H1 (cell line): Measurements from ENCODE around the gene MAP2K2. TPM values are rescaled to one million over a fixed set of nuclear protein-coding genes. Genes with fewer than 3 reads are reported as not detected.

Source experiments
- BRCA1 ChIP-seq: IDR thresholded peaks from 2 replicates; pipeline ENCODE4 v1.6.1; 2012; ENCODE audit warnings: low read depth, low read length, improper control_type of control experiment
- EGR1 ChIP-seq: IDR thresholded peaks from 2 replicates; pipeline ENCODE4 v1.6.1; 2011; ENCODE audit warnings: low read depth, low read length, borderline replicate concordance
- EP300 ChIP-seq, 2 experiments: IDR thresholded peaks; 1 replicate in 1 of 2; 2 replicates in 1 of 2; pipeline ENCODE4 v1.6.1; 2011 to 2012; ENCODE audit warnings: low read depth in 2 of 2, low read length in 2 of 2, mild to moderate bottlenecking in 2 of 2, borderline replicate concordance in 1 of 2, inconsistent platforms in 1 of 2, moderate library complexity in 1 of 2
- EZH2 ChIP-seq: fragments of 200-600 bp; sonication (generic); IDR thresholded peaks from 2 replicates; pipeline ENCODE4 v1.7.1; 2012; ENCODE audit warnings: low read depth, mild to moderate bottlenecking, moderate library complexity, low read length, inconsistent platforms; ENCODE audit not compliant: severe bottlenecking
- GABPA ChIP-seq: IDR thresholded peaks from 2 replicates; pipeline ENCODE4 v1.6.1; 2011; ENCODE audit warnings: mild to moderate bottlenecking, low read length, moderate library complexity, borderline replicate concordance; ENCODE audit not compliant: insufficient read depth
- KDM4A ChIP-seq: IDR thresholded peaks from one replicate; pipeline ENCODE4 v1.7.1; 2012; ENCODE audit warnings: low read depth, mild to moderate bottlenecking, moderate library complexity, low read length, inconsistent platforms; ENCODE audit not compliant: severe bottlenecking
- POU5F1 ChIP-seq: IDR thresholded peaks from 2 replicates; pipeline ENCODE4 v1.6.1; 2011; ENCODE audit warnings: low read depth, mild to moderate bottlenecking, low read length, moderate library complexity
- RNF2 ChIP-seq: fragments of 200-900, 300-1000 bp; sonication (generic); IDR thresholded peaks from 2 replicates; pipeline ENCODE4 v1.7.1; 2016; ENCODE audit warnings: borderline replicate concordance, low read depth, mild to moderate bottlenecking, antibody characterized with exemption, low read length; ENCODE audit not compliant: poor library complexity, severe bottlenecking; ENCODE audit errors: missing control alignments
- SP1 ChIP-seq: IDR thresholded peaks from 2 replicates; pipeline ENCODE4 v1.6.1; 2011; ENCODE audit warnings: low read depth, low read length
- TAF7 ChIP-seq: optimal IDR thresholded peaks from 2 replicates; pipeline ENCODE3; 2011; ENCODE audit warnings: low read depth, mild to moderate bottlenecking, inconsistent platforms, low read length, moderate library complexity, borderline replicate concordance
- polyA plus RNA-seq, 7 experiments: library from polyadenylated mRNA; depleted of rRNA in 3 of 7; stranded (reverse) in 5 of 7; unstranded in 2 of 7; fragments of >200 nt in 5 of 7; fragments of 200-250 nt in 2 of 7; gene quantifications; 1 replicate in 5 of 7; 2 replicates in 1 of 7; 4 replicates in 1 of 7; pipeline versions ENCODE4 v1.2.1 to v1.2.3, GENCODE V29; 2011 to 2013; ENCODE audit warnings: missing spikeins in 2 of 7, mixed read lengths in 2 of 7
- total RNA-seq: library from RNA; stranded (reverse); fragmentation: NEBNext Ultra II Directional; extraction: Animal tissue kit (Norgen Biotek cat#: 25700); gene quantifications from 2 replicates; pipeline ENCODE4 v1.2.1, GENCODE V29; 2021
- TF ChIP-seq, protein P1 (sequence below), 3 experiments: IDR thresholded peaks; 1 replicate in 2 of 3; 2 replicates in 1 of 3; pipeline versions ENCODE4 v1.5.1 to v1.6.1; 2011; ENCODE audit warnings: low read length in 3 of 3, mild to moderate bottlenecking in 3 of 3, inconsistent platforms in 2 of 3, low read depth in 1 of 3, moderate library complexity in 1 of 3; ENCODE audit not compliant: insufficient read depth in 1 of 3; ENCODE audit errors: control extremely low read depth in 1 of 3

The MAP2K2 gene
- total and polyA plus RNA-seq, 2 of the 8 experiments (the other 6 are each of a cell fraction or from before 2014, with no cell fraction given), result 111 to 162 TPM

DNA sequence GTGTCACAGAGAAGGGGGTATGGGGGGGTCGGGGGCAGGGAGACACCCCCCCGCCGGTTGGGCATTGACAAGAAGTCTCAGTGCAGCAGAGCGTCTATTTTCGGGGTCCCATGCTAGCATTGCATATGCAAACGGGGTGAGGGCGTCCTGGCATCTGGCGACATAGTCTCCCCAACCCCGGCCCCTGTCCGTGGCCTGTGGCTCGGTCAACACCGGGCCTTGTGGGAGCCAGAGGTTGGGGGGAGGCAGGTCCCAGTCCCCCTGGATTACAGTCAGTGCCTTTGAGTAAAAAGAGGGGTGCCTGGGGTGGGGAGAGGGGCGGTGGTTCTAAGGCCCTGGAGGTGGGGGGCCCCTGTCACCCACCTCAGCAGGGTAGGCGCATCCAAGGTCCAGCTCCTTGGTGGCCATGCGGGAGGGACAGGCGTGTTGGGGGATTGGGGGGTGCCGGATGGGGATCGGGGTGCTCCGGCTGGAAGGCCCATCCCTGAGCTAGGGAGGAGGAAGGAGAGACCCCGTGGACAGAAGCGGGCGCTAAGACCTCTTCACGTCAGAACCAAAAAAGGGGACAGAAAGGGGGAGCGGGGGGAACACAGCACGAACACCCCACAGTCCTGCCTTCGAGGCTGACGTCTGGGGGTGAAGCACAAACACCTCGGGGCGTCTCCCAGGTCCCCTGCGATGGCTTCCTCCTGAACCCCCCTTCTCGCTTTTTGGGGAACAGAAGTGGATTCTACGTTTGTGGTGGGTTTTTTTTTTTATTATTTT, 78.1 kb downstream of the MAP2K2 start (continued):
- TF ChIP-seq, protein P1, sequence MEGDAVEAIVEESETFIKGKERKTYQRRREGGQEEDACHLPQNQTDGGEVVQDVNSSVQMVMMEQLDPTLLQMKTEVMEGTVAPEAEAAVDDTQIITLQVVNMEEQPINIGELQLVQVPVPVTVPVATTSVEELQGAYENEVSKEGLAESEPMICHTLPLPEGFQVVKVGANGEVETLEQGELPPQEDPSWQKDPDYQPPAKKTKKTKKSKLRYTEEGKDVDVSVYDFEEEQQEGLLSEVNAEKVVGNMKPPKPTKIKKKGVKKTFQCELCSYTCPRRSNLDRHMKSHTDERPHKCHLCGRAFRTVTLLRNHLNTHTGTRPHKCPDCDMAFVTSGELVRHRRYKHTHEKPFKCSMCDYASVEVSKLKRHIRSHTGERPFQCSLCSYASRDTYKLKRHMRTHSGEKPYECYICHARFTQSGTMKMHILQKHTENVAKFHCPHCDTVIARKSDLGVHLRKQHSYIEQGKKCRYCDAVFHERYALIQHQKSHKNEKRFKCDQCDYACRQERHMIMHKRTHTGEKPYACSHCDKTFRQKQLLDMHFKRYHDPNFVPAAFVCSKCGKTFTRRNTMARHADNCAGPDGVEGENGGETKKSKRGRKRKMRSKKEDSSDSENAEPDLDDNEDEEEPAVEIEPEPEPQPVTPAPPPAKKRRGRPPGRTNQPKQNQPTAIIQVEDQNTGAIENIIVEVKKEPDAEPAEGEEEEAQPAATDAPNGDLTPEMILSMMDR (IDR thresholded peaks at IDR 0.05; ENCODE audit: control extremely low read depth in 1 of 3, insufficient read depth in 1 of 3, low read depth in 1 of 3, low read length in 3 of 3), result no peak
- no peak for TF ChIP-seq EGR1
- no peak for TF ChIP-seq BRCA1
- TF ChIP-seq SP1, result no peak
- no peak for TF ChIP-seq TAF7
- no peak for TF ChIP-seq KDM4A
- no peak for TF ChIP-seq EP300 (IDR thresholded peaks at IDR 0.05; ENCODE audit: borderline replicate concordance in 1 of 2, low read depth in 2 of 2, low read length in 2 of 2)
- no peak for TF ChIP-seq RNF2
- no peak for TF ChIP-seq GABPA
- no peak for TF ChIP-seq EZH2
- no peak for TF ChIP-seq POU5F1
